Skeletal muscle cell (primary cell): ENCODE measurements around the gene TNFRSF19.
A peak's percentile ranks its signal among the peaks of the same experiment; 100 is the strongest.

Experiments
- DNase-seq: peaks from one replicate; pipeline ENCODE4 v3.0.0-alpha.2; 2010; ENCODE audit warnings: low read depth
- H3K4me3 ChIP-seq: 2 replicates; pipeline ENCODE4 v1.5.1; 2011; ENCODE audit warnings: low read depth, mild to moderate bottlenecking, control low read depth, low read length, moderate library complexity

TNFRSF19 gene

DNA sequence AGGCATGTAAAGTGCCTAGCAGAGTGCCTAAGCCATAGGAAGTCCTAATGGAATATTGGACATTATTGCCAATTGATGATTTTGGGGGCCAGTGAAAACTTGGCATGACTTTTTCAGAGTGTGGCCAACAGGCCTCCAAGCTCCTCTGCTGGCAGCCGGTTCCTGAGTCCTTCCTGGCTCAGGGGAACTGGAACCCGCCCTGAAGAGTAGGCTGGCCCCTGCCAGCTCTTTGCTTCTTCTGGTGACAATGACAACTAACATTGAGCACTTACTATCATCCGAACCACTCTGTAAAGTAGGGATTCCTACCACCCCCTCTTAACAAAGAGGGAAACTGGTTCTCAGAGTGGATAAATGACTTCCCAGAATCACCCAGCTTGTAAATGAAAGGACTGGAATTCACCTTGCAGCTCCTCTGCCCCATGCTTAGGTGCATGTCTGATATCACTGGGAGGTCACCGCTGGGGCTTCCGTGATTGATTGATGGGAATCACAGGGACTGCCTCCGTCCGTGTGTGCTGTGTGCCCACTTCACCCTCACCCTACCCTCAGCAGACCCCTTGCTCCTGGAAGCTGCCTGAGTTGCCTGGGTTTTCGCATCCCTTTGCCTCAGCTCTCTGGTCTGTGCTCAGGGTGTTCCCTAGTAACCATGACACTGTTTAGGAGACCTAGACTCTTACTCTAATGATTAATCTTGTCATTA, 50.6 kb downstream of the TNFRSF19 start:
- no peak for DNase-seq

DNA sequence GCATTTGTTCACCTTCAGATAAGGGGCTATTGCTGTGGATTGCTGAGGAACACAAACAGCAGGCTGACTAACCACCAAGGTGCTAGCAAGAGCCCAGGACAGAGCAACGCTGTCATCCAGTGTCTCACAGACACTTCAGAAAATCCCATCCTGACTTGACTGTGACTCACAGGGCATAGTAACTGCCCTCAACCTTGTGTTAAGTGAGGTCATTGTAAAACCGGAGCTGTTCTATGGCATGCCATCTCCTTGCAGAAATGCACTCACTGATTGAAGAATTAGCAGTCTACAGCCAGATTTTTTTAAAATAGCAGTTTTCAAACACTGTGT, 51.1 kb downstream of the TNFRSF19 start:
- H3K4me3 ChIP-seq, result no peak overlapping the region
- peak; percentile 76 for DNase-seq

More for the DNA sequence above, 50.6 kb downstream of the TNFRSF19 start:
- no peak overlapping the region for H3K4me3 ChIP-seq

DNA sequence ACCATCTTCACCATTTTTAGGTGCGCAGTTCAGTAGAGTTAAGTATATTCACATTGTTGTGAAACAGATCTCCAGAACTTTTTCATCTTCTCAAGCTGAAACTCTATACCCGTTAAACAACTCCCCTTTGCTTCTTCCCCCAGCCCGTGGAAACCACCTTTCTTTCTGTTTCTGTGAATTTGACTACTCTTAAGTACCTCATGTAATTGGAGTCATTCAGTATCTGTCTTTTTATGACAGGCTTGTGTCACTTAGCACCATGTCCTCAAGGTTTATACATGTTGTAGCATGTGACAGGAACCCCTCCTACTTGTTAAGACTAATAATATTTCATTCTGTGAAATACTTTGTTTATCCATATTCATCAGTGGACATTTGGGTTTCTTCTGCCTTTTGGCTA, 52.8 kb downstream of the TNFRSF19 start:
- no peak overlapping the region for H3K4me3 ChIP-seq
- DNase-seq, result no peak

DNA sequence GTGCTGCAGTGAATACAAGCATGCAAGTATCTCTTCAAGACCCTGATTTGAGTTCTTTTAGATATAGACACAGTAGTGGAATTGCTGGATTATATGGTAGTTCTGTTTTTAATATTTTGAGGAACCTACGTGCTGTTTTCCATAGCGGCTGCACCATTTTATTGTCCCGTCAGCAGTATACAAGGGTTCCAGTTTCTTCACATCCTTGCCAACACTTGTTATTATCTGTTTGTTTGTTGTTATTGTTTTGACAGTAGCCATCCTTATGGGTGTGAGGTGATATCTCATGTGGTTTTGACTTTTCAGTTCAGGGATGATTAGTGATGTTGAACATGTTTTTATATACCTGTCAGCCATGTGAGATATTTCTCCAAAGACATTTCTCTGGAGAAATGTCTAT, 53.2 kb downstream of the TNFRSF19 start:
- H3K4me3 ChIP-seq, result no peak overlapping the region
- no peak for DNase-seq

DNA sequence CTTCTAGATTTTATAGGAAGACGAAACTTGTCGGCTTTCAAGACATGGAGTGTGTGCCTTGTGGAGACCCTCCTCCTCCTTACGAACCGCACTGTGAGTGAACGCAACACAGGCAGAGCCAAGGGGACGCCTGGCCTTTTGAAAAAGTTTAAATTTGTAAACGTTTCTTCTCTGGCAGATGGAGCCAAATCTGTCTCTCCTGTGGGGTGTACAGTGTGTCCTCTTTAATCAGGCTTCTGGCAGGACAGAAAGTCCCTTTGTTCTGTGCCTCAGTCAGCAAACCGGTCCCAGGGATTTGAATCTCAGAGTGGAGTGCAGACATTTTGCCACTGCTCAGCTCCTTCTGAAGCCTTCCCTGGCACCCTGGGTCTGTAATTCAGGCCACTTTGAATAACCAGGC, 56.5 kb downstream of the TNFRSF19 start:
- no peak overlapping the region for H3K4me3 ChIP-seq

DNA sequence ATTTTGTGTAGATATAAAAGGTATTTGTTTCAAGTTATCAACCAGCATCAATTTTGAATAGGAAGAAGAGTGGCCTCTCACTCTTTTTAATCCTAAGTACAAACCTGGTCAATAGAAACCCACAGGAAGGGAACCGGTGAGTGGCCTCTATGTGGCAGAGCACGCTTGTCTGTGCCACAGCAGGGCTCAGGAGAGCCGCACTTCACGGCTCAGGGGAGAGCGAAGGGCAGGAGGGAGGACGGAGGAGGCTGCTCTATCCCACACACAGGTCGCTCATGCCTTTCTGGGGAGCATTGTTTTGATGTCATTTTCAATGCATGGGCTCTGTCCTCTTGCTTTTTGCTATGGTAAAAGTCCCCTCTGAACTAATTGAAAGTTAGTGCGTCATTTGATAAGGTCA, 57.2 kb downstream of the TNFRSF19 start:
- DNase-seq, result no peak
- no peak overlapping the region for H3K4me3 ChIP-seq

More for the DNA sequence above, 56.5 kb downstream of the TNFRSF19 start:
- DNase-seq, result no peak

DNA sequence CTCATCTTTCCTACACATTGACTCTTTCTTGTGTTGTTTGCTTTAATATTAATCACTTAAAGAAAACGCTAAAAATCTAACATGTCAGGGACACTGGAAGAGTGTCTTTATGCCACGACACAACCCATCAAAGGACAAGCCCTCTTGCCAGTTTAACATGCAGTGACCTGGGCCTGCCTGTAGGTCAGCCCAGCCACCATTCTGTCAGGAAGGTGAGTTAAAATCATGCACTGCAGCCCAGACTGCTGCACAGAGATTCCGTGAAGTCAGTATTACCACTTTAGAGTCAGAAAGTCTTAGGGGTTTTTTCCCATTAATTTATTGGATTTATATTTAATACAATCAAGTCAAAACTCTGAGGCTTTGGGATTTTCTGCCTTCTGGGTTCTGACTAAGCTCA, 58.0 kb downstream of the TNFRSF19 start:
- DNase-seq, result no peak
- no peak overlapping the region for H3K4me3 ChIP-seq

DNA sequence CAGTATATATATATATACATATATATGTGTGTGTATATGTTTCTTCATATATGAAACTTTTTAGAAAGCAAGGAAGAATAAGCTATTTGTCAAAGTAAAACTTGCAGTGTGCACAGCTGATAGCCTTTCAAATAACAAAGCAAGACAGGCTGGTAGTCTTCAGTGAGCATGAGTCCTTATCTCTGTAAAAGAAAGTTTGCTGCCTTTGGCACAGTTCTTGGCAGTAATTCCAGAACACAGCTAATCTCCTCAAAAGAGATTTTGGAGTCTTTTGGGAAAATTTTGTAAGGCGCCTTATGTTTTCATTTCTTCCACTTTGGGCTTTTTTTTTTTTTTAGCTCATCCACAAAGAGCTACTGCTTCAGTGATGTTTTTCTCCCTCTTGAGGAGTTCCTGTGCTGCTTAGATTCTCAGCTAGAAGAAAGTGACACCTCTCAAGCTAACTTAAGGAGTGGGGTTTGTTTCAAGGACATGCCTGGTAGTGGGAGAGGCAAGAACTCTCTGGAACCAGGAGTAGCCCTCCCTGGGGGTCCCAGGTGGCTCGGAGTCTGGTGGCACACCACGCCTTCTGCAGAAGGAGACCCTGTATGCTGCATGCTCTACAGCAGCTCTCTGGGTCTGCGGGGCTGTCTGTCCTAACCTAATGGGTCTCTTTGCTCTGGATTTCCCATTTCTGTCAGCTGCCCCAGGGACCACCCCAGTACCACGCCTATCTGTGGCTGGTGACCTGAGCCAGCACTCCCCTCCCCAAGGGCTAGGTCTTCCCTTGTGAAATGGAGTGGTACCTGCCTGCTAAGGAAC, 58.8 kb downstream of the TNFRSF19 start:
- no peak for DNase-seq
- no peak overlapping the region for H3K4me3 ChIP-seq

DNA sequence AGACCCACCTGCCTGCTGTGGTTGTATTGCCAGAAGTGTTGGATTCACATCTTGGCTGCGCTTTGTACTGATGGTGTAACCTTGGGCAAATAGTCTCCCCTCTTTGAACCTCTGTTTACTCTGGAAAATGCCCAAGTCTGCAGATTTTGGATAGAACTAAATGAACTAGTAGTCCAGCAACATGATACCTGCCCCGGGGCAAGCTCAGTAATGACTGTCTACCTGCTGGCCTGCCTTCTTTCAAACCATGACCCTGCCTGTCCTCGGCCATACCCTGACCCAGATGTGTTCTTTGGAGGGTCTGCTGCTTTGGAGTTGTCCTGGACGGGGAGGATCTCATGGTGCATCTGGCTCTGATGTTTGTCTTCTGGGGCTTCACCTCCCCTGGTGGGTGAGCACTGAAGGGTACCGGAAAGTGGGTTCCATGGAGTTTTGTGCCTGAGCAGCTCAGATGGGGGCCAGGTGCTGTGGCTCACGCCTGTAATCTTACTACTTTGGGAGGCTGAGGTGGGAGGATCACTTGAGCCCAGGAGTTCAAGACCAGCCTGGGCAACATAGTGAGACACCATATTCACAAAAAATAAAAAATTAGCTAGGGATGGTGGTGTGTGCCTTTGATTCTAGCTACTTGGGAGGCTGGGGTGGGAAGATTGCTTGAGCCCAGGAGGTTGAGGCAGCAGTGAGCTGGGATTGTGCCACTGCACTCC, 59.5 kb downstream of the TNFRSF19 start:
- H3K4me3 ChIP-seq, result no peak overlapping the region
- no peak for DNase-seq

DNA sequence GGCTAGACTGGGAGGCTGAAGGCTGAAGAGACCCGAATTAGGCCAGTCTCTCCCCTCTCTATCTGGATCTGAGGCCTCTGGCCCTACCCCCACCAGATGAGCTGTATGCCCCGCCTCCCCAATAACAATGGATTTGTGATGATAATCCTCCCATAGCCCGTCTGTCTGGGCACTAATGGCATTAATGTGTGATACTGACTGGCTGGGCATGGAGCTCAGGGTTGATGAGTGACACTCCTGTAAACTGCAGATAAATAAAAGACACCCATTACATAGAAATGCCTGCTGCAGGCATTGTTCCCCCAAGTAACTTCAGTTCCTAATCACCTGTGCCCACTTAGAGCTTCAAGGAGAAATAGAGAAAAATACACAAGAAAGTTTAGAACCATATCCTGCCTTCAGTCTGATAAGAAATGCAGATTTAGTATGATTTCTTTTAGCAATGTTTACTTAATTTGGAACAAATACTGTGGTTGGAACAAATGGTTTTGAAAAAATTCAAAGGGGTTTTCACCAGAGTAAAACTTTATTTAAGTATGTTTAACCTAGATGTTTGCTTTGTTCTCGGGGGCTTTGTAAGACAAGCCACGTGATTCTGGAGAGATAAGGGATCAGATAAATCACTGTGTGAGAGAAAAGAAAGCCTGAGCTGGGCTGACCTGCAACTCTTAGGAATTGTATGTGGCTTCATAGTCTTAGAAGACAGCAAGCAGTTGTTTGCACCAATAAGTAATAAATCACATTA, 60.3 kb downstream of the TNFRSF19 start:
- no peak for DNase-seq
- no peak overlapping the region for H3K4me3 ChIP-seq

DNA sequence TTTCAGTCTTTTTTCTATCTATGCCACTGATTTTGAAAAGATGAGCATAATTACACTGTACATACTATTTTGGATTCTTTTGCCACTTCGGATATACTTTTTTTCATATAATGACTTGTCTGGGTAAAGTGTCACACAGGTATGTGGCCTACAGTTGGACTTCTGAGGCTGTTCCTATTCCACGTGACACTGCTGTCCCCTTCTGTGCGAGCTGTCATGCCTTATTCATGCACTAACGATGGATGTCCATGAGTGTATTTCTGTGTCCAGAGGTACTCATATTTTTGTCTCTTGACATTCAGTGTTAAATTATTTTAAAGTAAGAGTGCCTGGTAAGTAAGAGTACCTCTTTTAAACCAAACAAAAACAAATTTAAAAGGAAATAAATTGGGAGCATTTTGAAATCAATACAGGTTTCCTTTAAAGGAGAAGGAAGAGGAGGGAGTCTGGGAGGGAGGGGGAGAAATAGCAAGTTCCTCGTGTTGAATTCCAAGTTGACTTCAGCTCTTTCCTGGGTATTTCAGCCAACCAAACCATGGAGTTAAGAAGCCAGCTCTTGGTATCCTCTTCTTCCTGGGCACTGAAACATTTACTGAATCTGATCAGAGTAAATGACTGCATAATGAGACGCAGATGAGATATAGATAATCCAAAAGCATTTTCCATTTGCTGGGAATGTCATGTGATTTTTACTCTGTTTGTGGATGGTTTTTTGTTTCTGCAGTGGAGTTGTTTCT, 61.3 kb downstream of the TNFRSF19 start:
- no peak for DNase-seq

DNA sequence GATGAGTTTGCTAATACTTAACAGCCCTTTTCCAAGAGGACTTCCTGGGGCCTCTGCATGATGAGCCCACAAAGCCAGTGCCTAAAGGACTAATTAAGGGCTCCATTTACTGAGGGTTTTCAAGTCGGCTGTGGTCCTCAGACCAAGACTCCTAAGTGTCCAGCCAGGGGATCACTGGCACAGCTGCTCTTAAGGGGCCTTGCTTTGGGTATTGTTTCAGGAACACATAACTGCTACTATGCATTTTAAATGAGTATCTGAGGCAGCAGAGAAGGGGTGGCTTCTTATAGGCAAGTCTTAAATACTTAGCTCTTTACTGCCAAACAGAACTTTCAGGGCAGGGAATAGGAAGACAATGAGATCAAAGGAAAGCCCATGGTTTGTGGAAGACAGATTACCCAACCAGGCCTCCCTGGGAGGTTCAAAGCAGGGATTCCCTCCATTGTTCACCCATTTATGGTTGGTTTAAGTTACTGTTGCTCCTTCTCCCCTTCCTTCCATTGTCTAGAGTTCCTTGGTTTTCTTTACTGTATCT, 61.9 kb downstream of the TNFRSF19 start:
- no peak overlapping the region for H3K4me3 ChIP-seq
- DNase-seq, result no peak

More for the DNA sequence above, 61.3 kb downstream of the TNFRSF19 start:
- no peak overlapping the region for H3K4me3 ChIP-seq

DNA sequence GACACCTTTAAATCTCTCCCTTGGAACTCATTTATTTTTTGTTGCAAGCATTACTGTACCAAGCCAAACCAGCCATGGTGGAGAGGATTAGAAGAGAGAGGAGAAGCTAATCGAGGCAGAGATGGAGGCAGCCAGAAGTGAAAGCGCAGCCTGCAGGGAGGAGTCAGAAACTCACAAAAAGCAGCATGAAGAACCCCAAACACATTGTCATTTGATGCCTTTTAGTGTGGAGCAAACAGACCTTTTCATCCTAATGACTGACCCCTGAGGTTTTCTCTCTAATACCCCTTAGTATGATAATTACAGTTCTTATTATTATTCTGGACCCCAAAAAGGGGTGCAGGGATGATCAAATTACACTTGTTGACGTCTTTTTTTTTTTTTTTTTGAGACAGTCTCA, 62.5 kb downstream of the TNFRSF19 start:
- DNase-seq, result no peak
- no peak overlapping the region for H3K4me3 ChIP-seq

DNA sequence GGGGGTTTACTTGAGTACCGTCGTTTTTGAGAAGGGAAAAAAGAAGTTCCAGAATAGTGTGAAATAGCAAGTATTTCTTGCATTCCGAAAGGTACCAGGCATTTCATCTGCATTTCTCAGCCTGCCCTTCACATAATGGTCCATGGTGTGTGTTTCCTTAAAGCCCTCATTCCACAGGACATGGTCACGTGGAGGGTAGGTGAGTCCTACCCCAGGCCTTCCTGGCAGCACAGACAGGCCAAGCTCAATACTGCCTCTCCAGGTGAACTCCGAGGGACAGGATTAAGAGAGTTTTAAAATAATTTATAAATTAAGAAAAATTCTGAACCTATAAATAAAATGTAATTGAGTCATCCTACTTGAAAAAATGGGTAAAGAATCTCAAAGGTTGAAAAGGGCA, 64.7 kb downstream of the TNFRSF19 start:
- no peak for DNase-seq
- H3K4me3 ChIP-seq, result no peak overlapping the region

DNA sequence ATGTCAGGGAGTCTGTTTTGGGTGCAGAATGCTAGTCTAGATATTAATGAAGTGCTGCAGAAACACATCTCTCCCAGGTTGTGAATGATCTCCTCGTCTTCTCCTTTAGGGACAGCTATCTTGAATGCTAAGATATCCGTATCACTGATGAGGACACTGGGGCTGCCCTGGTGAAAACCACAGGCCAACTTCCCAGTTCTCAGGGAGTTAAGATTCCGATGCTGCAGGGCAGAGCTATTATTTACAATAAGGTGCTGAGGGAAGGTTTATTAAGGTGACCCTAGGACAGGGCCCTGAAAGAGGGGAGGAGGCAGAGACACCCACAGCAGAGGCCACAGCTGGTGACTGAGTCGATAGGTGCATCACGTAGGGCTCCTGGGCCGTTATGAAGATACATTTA, 66.1 kb downstream of the TNFRSF19 start:
- H3K4me3 ChIP-seq, result no peak overlapping the region
- no peak for DNase-seq

DNA sequence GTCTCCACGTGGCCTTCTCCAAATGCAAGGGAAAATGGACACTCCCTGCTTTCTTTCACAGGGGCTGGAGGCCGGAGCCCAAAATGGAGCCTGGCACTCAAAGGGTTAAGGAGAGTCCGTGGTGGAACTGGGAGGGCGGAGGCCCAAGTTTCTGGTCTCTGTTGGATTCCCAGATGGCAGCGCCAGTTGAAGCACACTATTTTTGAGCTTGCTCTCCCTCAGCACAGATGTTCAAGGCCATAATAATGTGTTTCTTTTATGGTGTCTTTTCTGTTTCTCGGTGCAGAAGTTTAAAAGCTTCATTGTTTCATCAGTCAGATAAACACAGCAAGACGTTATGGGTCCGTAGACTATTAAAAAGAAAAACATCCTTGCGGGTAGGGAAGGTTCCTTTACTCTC, 67.6 kb downstream of the TNFRSF19 start:
- DNase-seq, result no peak
- no peak overlapping the region for H3K4me3 ChIP-seq

DNA sequence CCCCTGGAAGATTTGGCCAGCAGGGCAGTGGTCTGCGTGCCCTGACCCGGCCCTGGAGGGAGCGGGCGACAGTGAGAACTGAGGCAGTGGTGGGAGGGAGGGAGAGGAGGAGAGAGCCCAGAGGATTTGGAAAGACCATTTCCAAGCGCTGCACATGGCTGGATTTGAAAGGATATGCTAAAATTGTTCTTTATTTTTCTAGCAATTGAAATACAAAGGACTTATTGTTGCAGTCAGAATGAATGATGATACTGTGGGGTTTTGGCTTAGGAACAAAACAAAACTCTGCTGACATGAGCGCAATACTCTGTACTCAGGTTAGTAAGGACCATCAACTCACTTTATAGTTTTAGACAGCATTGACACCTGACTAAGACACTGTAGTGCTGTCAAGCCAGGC, 69.5 kb downstream of the TNFRSF19 start:
- no peak for DNase-seq
- no peak overlapping the region for H3K4me3 ChIP-seq

DNA sequence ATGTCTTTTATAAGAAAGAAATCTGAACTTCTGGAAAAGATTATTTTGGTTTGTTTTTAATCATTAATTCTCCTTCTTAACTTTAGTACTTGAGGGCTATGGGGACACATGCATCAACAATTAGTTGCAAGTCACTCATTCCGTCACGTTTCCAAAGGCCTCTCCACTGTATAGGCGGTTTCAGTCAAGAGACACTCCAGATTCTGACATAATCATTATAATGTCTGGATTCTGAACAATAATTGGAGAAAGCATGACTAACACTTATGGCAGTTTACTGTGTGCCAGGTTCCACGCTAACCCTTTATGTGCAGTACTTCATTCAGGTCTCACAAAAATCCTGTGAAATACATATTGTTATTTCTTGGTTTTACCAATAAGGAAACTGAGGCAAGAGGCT, 71.9 kb downstream of the TNFRSF19 start:
- no peak overlapping the region for H3K4me3 ChIP-seq
- DNase-seq, result no peak
